ENCODE results near the gene GLS.

Gene GLS

DNA sequence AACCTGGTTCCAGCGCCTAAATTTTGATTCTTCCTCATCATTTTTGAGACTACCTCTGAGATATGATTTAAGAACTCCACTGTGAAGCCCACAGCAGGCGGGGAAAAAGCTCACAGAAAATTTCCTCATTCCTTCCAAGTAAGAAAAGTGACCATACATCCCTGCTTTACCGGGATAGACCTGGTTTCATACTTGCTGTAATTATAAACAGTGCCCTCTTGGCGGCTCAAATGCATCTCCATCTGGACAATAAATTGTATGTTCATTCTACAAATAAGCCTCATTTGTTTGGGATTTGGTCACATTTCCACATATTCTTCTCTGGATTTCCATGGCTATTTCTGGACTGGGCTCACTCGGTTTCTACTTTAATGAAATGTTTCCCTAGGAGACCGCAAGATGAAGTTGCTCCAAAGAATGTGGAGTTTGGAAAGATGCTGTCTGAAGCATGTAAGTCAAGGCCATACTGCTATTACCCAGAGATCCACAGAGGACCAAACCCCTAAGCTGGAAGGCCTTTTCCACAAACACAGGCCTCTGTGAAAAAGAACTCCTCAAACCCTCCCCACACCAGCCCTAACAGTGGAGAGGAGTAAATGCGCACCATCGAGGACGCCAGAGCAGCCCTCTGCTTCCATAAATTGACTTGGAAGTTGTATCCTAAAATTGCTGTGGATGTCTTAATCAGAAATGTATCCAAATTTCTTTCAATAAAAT, 119.5 kb downstream of the GLS start:
- no peak for DNase-seq

DNA sequence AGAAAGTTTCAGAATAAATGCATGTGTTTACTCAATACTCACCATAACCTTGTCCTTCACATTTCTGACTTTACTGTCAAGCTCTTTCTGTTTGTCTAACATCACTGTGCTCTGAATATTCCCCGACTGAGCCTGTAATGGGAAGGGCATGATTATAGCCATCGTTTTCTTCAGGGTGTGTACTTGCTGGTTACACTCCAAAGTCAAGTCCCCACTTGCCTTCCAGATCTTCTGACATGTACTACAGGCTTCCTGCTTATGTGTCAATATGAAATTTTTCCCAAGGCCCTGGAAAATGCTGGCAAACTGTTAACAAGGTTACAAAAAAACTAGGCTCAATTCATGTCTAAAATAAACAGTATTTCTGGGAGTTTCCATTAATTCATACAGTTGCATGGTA, 120.4 kb downstream of the GLS start:
- DNase-seq: no peak

GRCh38 chr2:191001624-191002023, 121.0 kb downstream of the GLS start:
- no peak for DNase-seq

DNA sequence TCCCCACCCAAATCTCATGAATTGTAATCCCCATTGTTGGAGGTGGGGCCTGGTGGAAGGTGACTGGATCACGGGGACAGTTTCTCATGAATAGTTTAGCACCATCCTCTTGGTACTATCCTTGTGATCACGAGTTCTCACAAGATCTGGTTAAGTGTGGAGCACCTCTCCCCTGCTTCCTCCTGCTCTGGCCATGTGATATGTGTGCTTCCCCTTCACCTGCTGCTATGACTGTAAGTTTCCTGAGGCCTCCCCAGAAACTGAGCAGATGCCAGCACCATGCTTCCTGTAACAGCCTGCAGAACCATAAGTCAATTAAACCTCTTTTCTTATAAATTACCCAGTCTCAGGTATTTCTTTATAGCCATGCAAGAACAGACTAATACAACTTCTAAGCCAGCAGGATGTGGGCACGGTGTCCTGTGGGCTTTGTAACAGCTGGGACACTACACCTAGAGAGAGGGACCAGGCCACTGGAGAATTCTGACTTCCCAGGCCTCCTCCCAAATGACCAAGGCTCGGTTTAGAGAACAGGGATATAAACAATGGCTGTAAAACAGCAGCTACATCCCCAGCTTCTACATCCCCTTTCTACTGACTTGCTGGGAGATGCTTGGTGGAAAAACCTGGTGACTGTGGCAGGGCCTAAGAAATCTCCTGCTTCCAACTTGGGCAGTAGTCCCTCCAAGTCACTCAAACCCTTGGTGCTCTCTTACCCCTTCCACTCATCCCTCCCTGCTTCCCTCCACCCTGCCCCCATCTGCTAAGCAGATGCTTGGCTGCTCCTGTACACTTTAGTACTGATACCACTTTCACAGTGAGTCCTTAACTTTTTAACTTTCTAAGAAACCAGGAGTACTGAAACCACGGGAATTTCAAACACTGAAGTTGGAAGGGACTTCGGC, 123.0 kb downstream of the GLS start:
- DNase-seq: no peak

DNA sequence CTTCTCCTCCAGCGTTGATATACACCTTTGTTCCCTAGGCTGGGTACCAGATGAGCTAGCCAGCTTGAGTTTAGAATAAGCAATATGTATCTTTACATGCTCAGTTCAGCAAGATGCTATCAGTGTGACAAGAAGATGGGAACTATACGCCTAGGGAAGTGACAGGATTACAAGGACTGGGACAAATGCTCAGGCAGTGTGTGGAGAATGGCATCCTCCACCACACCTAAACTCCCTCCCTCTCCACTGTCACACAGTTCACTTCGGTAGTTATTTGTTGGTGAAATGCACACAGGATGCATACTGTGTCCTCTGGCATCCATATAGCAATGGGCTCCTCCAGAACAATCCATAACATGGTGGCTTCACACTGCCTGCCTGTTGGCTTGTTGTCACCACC, 125.7 kb downstream of the GLS start:
- no peak for DNase-seq

GRCh38 chr2:191006997-191007783, 126.6 kb downstream of the GLS start:
- DNase-seq: no peak

- no peak for DNase-seq
Measured at GRCh38 chr2:191008286-191008685, 127.7 kb downstream of the GLS start.

- no peak for DNase-seq
Measured at GRCh38 chr2:191009541-191010374, 129.1 kb downstream of the GLS start.

GRCh38 chr2:191010887-191011885, 130.6 kb downstream of the GLS start:
- DNase-seq: no peak

DNA sequence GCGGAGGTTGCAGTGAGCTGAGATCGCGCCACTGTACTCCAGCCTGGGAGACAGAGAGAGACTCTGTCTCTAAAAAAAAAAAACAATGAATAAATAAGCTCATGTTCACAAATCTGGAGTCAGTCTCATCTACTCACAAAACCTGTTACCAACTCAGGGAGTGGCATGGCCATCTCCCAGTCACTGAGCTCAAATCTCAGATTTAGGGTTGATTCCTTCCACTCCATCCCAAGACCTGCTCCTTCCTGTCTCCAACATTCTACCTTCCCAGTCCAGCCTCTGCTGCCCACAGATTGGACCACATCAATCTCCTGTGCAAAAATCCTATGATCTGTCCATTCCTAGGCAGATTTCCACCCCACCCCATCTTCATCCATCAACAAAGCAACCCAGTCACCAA, 131.7 kb downstream of the GLS start:
- no peak for DNase-seq

DNA sequence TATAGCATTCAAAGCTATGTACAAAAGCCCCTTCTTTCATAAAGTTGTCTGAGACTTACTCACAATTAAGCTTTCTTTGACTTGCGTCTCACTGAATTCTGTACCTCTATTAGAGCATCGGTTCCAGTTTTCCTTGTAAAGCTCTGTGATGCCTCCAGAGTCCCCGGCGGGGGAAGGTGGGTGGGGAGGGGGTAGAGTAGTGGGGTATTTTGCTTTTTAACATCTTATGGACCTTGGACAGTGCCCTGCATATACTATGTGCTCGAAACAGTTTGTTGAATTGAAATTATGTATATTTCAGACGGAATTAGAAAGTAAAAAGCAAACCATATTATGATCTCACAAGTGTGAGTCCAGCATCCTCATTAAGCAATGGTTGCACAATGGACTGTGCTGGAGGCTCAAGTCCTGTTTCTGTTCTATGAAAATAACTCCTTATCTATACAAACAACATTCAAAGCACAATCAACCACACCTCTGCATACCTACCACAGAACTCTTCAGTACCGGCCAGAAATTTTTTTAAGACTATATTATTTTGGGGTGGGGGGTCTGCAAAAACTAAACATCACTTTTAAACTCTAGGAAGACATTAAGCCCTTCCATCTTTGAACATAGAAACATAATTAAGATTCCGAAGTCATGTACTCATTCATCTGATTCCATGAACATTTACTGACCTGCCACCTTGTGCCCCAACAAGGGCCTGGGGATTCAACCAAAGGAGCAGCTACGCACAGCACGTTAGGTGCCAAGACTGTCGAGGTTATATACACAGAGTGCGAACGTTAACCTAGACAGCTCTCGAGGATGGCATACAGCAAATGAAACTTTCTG, 132.4 kb downstream of the GLS start:
- DNase-seq: no peak

DNA sequence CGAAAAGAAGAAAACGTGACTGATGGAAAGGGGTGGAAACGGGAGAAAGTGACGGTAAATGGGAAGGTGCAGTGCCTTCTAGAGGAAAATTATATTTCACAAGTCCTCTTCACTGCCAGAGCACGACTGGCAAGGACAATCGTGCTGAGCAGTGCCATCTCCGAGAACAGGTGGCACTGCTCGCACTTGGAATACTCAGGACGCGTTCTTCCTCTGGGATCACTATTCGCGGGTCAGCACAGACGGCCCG, 133.0 kb downstream of the GLS start:
- DNase-seq: no peak

DNA sequence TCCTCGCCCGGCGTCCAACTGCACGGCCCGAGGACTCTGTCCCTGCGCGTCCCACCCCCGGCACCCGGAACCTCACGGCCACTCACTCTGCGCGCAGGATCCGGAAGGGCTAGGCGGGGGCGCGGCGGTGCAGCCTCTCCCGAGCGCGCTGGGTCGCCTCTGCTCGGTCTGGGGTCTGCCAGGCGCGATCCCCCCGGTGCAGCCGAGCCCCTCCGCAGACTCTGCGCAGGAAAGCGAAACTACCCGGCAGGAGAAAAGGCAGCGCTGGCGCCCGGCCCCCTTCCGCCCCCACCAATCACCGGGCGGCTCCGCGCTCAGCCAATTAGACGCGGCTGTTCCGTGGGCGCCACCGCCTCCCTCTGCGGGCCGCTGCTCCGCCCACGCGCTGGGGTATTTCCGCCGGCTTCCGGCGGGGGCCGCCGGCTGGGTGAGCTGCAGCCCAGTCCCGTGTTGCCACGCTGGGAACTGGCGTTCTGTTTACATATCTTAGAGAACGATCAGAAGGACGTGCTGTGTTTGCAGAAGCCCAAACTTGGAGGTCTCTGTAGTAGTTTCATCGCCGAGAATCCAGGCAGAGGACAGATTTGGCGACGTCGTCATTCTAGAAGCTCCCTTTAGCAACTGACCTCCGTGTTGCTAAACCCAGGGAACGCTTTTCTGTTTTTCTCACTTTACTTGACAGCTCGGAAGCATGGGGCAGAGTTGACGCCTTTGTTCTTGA, 133.5 kb downstream of the GLS start, which contains the start of gene STAT1:
Gene STAT1 (minus strand): TSS at position 240 of the 721 bp plus-strand sequence. CDS start 4,168 bp downstream, outside the sequence.
- DNase-seq: peak; percentile 96

DNA sequence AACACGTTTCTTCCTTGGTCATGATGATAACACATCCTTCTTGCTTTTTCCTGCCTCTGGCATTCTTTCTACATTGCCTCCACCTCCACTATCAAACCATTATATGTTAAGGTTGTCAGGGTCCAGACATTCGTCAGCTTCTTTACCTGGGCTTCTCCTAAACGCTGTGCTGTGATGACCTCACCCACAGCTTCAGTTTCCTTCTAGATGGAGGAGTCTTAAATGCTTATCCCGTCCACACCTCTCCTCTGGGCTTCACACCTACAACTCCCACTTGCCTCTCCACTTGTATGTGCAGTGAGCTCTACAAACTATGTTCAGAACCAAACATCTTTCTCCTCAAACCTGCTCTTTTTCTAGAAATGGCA, 134.0 kb downstream of the GLS start:
- DNase-seq: no peak
